Esophagus muscularis mucosa (tissue), 4 donors: ENCODE measurements around the gene CKAP2L. TPM values are rescaled to one million over a fixed set of nuclear protein-coding genes. Genes with fewer than 3 reads are reported as not detected.

ENCODE experiments used
- DNase-seq: peaks from one replicate; pipeline ENCODE4 v3.0.0-alpha.2; 2017; ENCODE audit errors: extremely low spot score
- H3K27ac ChIP-seq, 4 donors: fragments of 200-600 bp; sonication (generic); replicated peaks in 1 of 4; 1 replicate in 3 of 4; 2 replicates in 1 of 4; pipeline ENCODE4 v1.5.1; 2016 to 2019; ENCODE audit warnings: mild to moderate bottlenecking in 1 of 4
- H3K27me3 ChIP-seq, 4 donors: fragments of 200-600 bp; sonication (generic); one replicate each; pipeline versions ENCODE4 v1.5.1 to v1.6.0; 2016 to 2019
- H3K36me3 ChIP-seq, 4 donors: fragments of 200-600 bp; sonication (generic); one replicate each; pipeline ENCODE4 v1.5.1; 2016 to 2019
- H3K4me1 ChIP-seq, 4 donors: fragments of 200-600 bp; sonication (generic); one replicate each; pipeline ENCODE4 v1.5.1; 2016 to 2019
- H3K4me3 ChIP-seq, 4 donors: fragments of 200-600 bp; sonication (generic); 1 replicate in 2 of 4; 2 replicates in 2 of 4; pipeline ENCODE4 v1.5.1; 2016 to 2019; ENCODE audit warnings: mild to moderate bottlenecking in 4 of 4, moderate library complexity in 1 of 4
- H3K9me3 ChIP-seq, 4 donors: fragments of 200-600 bp; sonication (generic); 1 replicate in 3 of 4; 2 replicates in 1 of 4; pipeline ENCODE4 v1.5.1; 2016 to 2019
- CTCF ChIP-seq, 3 experiments: fragments of 200-600 bp in 2 of 3; fragments of 450-650 bp in 1 of 3; sonication (generic) in 2 of 3; IDR thresholded peaks; one replicate each; pipeline ENCODE4 v1.5.1; 2017 to 2019; ENCODE audit warnings: antibody characterized with exemption in 3 of 3, mild to moderate bottlenecking in 2 of 3, moderate library complexity in 1 of 3
- EP300 ChIP-seq: sonication (generic); formaldehyde crosslinking; IDR thresholded peaks from one replicate; pipeline ENCODE4 v1.6.1; 2017; ENCODE audit warnings: antibody characterized with exemption
- POLR2A ChIP-seq: fragments of 450-650 bp; IDR thresholded peaks from one replicate; pipeline ENCODE4 v1.6.1; 2017; ENCODE audit warnings: antibody characterized with exemption, moderate library complexity, mild to moderate bottlenecking, low read depth
- POLR2AphosphoS5 ChIP-seq, 2 donors: sonication (generic); formaldehyde crosslinking; IDR thresholded peaks; one replicate each; pipeline ENCODE4 v1.6.1; 2017; ENCODE audit warnings: antibody characterized with exemption in 2 of 2
- WGBS: methylation state at CpG from one replicate; pipeline ENCODE4 v1.1.5; 2018; 5-methylcytosine and 5-hydroxymethylcytosine counted together
- intact Hi-C: fragments of 100-400 bp; cut with DNase I; formaldehyde crosslinking; loops from one replicate; pipeline ENCODE4 v1.15.1; 2023
- total RNA-seq, 4 donors: library from RNA; depleted of rRNA; stranded (reverse); fragments of >200 nt; gene quantifications; one replicate each; pipeline versions ENCODE4 v1.1.0 to v1.2.1, GENCODE V29; 2016

Gene CKAP2L
- total RNA-seq, 4 donors from 2014 or later, result 0.23 to 1.5 (median 0.91) TPM; not detected in 1

DNA sequence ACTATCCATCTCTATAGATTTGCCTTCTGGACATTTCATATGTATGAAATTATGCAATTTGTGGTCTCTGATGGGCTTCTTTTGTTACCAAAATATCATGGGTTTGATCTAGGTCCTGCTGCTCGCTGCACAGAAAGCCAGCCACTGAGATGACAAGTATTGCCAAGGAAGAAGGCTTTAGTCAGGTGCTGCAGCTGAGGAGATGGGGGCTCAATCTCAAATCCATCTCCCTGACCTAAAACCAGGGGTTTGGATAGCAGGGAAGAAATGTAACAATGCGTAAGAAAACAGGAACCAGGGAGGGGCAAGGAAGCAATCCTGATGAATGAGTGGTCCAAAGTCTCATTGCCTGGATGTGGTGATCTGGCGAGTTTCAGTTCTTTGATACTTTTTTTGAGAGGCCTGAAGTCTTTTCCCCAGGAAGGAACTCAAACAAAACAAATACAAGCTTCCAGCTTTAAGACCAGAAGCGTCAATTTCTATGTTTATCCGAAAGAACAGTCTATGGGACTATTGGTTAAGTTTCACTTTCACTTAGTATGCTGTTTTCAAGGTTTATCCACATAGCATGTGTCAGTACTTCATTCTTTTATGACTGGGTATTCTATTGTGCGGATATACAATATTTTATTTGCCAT, 3.4 kb upstream of the CKAP2L start:
- Histone ChIP-seq H3K9me3 (no peaks in the 10 kb centered on the region), H3K4me3 (peak overlapping the region in 2 of 4 donors; percentile 1 to 14), H3K36me3 (no peaks in the 10 kb centered on the region), H3K27me3 (no peaks in the 10 kb centered on the region), H3K27ac (peak overlapping the region in 1 of 4 donors; percentile 49), H3K4me1 (peaks cover 9 to 17% (median 16%) of the 10 kb centered on the region in 4 donors)
- WGBS, result 65% methylated on average over 6 of the region's 6 CpGs
- DNase-seq, result no peak
- intact Hi-C loops, result no loop called here
- TF ChIP-seq POLR2A (no peak), POLR2AphosphoS5 (IDR thresholded peaks at IDR 0.05) (no peak), CTCF (IDR thresholded peaks at IDR 0.05) (no peak), EP300 (no peak)

GRCh38 chr2:112765251-112765650, 842 bp upstream of the CKAP2L start:
- Histone ChIP-seq H3K4me3 (peak overlapping the region; percentile 65 to 82 (median 71)), H3K36me3 (no peaks in the 10 kb centered on the region), H3K27me3 (no peaks in the 10 kb centered on the region), H3K9me3 (no peaks in the 10 kb centered on the region), H3K4me1 (peaks cover 9 to 17% (median 16%) of the 10 kb centered on the region in 4 donors), H3K27ac (peak overlapping the region; percentile 58 to 75 (median 66))
- 40% methylated on average over 4 of the region's 4 CpGs for WGBS
- TF ChIP-seq POLR2A (no peak), CTCF (IDR thresholded peaks at IDR 0.05) (no peak), POLR2AphosphoS5 (IDR thresholded peaks at IDR 0.05) (no peak), EP300 (no peak)
- DNase-seq, result no peak
- intact Hi-C loops, result no loop called here

DNA sequence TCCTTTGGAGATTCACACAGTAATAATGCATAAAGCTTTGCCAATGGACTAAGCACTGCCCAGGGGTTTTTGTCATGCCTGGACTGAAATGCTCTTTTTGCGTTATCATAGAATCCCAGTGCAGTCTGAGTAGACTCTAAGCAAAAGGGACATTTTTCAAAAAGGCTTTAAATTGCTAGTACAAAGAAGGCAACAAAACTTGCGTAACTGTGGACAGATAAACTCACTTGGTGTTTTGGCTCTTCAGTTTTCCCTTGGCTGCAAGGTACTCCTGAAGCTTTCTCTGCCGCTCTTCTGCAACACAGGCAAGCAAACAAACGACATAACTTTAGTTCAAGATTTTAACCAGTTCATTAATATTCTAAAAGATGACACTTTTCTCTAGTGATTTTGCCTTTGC, 2.1 kb downstream of the CKAP2L start:
- Histone ChIP-seq H3K4me1 (peaks cover 9 to 34% (median 27%) of the 10 kb centered on the region in 4 donors), H3K36me3 (no peaks in the 10 kb centered on the region), H3K27me3 (no peaks in the 10 kb centered on the region), H3K27ac (no peak overlapping the region), H3K4me3 (no peak overlapping the region), H3K9me3 (no peaks in the 10 kb centered on the region)
- no peak for TF ChIP-seq EP300
- no peak for DNase-seq
- intact Hi-C loops, result no loop called here
- WGBS, result 87% methylated on average over 4 of the region's 4 CpGs

GRCh38 chr2:112760149-112760548, 4.3 kb downstream of the CKAP2L start:
- Histone ChIP-seq H3K27me3 (no peaks in the 10 kb centered on the region), H3K4me1 (peaks cover 8 to 32% (median 31%) of the 10 kb centered on the region in 4 donors), H3K9me3 (no peaks in the 10 kb centered on the region), H3K27ac (no peak overlapping the region), H3K36me3 (no peaks in the 10 kb centered on the region), H3K4me3 (no peak overlapping the region)
- intact Hi-C loops, result no loop called here
- no peak for DNase-seq
- no peak for TF ChIP-seq POLR2AphosphoS5 (IDR thresholded peaks at IDR 0.05)
- TF ChIP-seq EP300, result no peak
- TF ChIP-seq POLR2A, result no peak
- TF ChIP-seq CTCF (IDR thresholded peaks at IDR 0.05), result no peak
- 87% methylated on average over 1 of the region's 1 CpG for WGBS

- Histone ChIP-seq H3K9me3 (no peaks in the 10 kb centered on the region), H3K27me3 (no peaks in the 10 kb centered on the region), H3K4me1 (peaks cover 0 to 27% (median 21%) of the 10 kb centered on the region in 4 donors), H3K36me3 (no peaks in the 10 kb centered on the region), H3K27ac (peak overlapping the region in 1 of 4 donors; percentile 5), H3K4me3 (no peak overlapping the region)
- 39% methylated on average over 2 of the region's 2 CpGs for WGBS
- no peak for DNase-seq
- intact Hi-C loops, result no loop called here
- TF ChIP-seq CTCF (IDR thresholded peaks at IDR 0.05) (no peak), POLR2A (no peak), EP300 (no peak), POLR2AphosphoS5 (IDR thresholded peaks at IDR 0.05) (no peak)
Measured at GRCh38 chr2:112758711-112759110, 5.7 kb downstream of the CKAP2L start.
